GM12878 (cell line): ENCODE results near the gene APCS.

Source experiments
- ATF2 ChIP-seq: IDR thresholded peaks from 2 replicates; pipeline ENCODE4 v1.6.1; 2012; ENCODE audit warnings: low read length, inconsistent platforms
- CBX3 ChIP-seq: fragments of 200-600 bp; sonication (generic); IDR thresholded peaks from 2 replicates; pipeline ENCODE4 v1.6.1; 2016; ENCODE audit warnings: low read depth, borderline replicate concordance
- E2F8 ChIP-seq: fragments of 450-650 bp; IDR thresholded peaks from 2 replicates; pipeline ENCODE4 v1.6.1; 2018; ENCODE audit warnings: mild to moderate bottlenecking, low read depth, moderate library complexity; ENCODE audit not compliant: partially characterized antibody
- POLR2A ChIP-seq: IDR thresholded peaks from 2 replicates; pipeline ENCODE4 v1.6.1; 2011; ENCODE audit warnings: low read depth, mild to moderate bottlenecking, low read length
- POLR2AphosphoS5 ChIP-seq: IDR thresholded peaks from 2 replicates; pipeline ENCODE4 v1.6.1; 2011; ENCODE audit warnings: mild to moderate bottlenecking, low read length, inconsistent platforms

- TF ChIP-seq ATF2 (no peak), E2F8 (no peak), POLR2A (no peak), POLR2AphosphoS5 (no peak), CBX3 (no peak)
Measured at GRCh38 chr1:159612211-159612885, 24.7 kb downstream of the APCS start.
